ENCODE results near the gene PHKA2.

- no peak for TF ChIP-seq CTCF (IDR thresholded peaks at IDR 0.05; ENCODE audit: poor library complexity)
- TF ChIP-seq EZH2 (IDR thresholded peaks at IDR 0.05; ENCODE audit: borderline replicate concordance), result no peak
- no peak for TF ChIP-seq EZH2phosphoT487 (IDR thresholded peaks at IDR 0.05; ENCODE audit: low read depth, severe bottlenecking, unreplicated experiment)
Measured at GRCh38 chrX:18934708-18935107, 49.2 kb downstream of the PHKA2 start.
